Vagina (tissue), 2 donors: ENCODE data around the gene BICC1. TPM values are rescaled to one million over a fixed set of nuclear protein-coding genes. Genes with fewer than 3 reads are reported as not detected.

Experiments
- DNase-seq, 2 donors: peaks; one replicate each; pipeline ENCODE4 v3.0.0-alpha.2; 2017; ENCODE audit errors: extremely low spot score in 2 of 2
- H3K27ac ChIP-seq: fragments of 200-600 bp; sonication (generic); one replicate; pipeline ENCODE4 v1.5.1; 2019
- H3K27me3 ChIP-seq: fragments of 200-600 bp; sonication (generic); one replicate; pipeline ENCODE4 v1.5.1; 2019
- H3K36me3 ChIP-seq, 2 donors: fragments of 200-600 bp; sonication (generic); one replicate each; pipeline ENCODE4 v1.5.1; 2017 to 2019
- H3K4me1 ChIP-seq: fragments of 200-600 bp; sonication (generic); one replicate; pipeline ENCODE4 v1.5.1; 2019
- H3K4me3 ChIP-seq, 2 donors: fragments of 200-600 bp; sonication (generic); 1 replicate in 1 of 2; 2 replicates in 1 of 2; pipeline ENCODE4 v1.5.1; 2016 to 2019
- H3K9me3 ChIP-seq: fragments of 200-600 bp; sonication (generic); one replicate; pipeline ENCODE4 v1.5.1; 2019
- CTCF ChIP-seq, 3 experiments: fragments of 450-650 bp in 2 of 3; fragments of 200-600 bp in 1 of 3; sonication (generic) in 1 of 3; IDR thresholded peaks; one replicate each; pipeline ENCODE4 v1.5.1; 2017 to 2019; ENCODE audit warnings: antibody characterized with exemption in 3 of 3, mild to moderate bottlenecking in 2 of 3, moderate library complexity in 2 of 3
- POLR2A ChIP-seq, 2 donors: fragments of 450-650 bp; IDR thresholded peaks; one replicate each; pipeline ENCODE4 v1.6.1; 2017; ENCODE audit warnings: antibody characterized with exemption in 2 of 2, mild to moderate bottlenecking in 2 of 2, moderate library complexity in 2 of 2
- POLR2AphosphoS5 ChIP-seq, 2 donors: sonication (generic); formaldehyde crosslinking; IDR thresholded peaks; one replicate each; pipeline ENCODE4 v1.9.0; 2017; ENCODE audit warnings: antibody characterized with exemption in 2 of 2, mild to moderate bottlenecking in 2 of 2, low read depth in 1 of 2; ENCODE audit not compliant: insufficient read depth in 1 of 2
- intact Hi-C: fragments of 100-400 bp; cut with DNase I; formaldehyde crosslinking; loops from one replicate; pipeline ENCODE4 v1.15.1; 2023
- total RNA-seq: library from RNA; depleted of rRNA; stranded (reverse); fragments of >200 nt; gene quantifications from one replicate; pipeline ENCODE4 v1.2.3, GENCODE V29; 2016

BICC1 gene
- total RNA-seq, 1 donor from 2014 or later, result 15.2 TPM

- H3K27ac ChIP-seq, result no peak overlapping the region
- H3K36me3 ChIP-seq, result no peaks in the 10 kb centered on the region
- intact Hi-C loops, result no loop called here
- DNase-seq, result no peak
- TF ChIP-seq POLR2AphosphoS5 (IDR thresholded peaks at IDR 0.05; ENCODE audit: insufficient read depth in 1 of 2, low read depth in 1 of 2) (no peak), POLR2A (IDR thresholded peaks at IDR 0.05) (no peak), CTCF (IDR thresholded peaks at IDR 0.05) (no peak)
- no peaks in the 10 kb centered on the region for H3K9me3 ChIP-seq
- no peaks in the 10 kb centered on the region for H3K27me3 ChIP-seq
- no peaks in the 10 kb centered on the region for H3K4me1 ChIP-seq
- H3K4me3 ChIP-seq, result no peak overlapping the region
Observed at GRCh38 chr10:58725901-58726300, 213.2 kb downstream of the BICC1 start.

GRCh38 chr10:58727633-58728032 lies 215.0 kb downstream of the BICC1 start:
- intact Hi-C loops, result no loop called here
- Histone ChIP-seq H3K9me3 (no peaks in the 10 kb centered on the region), H3K27me3 (no peaks in the 10 kb centered on the region), H3K36me3 (no peaks in the 10 kb centered on the region), H3K27ac (no peak overlapping the region), H3K4me3 (no peak overlapping the region), H3K4me1 (no peaks in the 10 kb centered on the region)
- TF ChIP-seq POLR2A (IDR thresholded peaks at IDR 0.05) (no peak), CTCF (IDR thresholded peaks at IDR 0.05) (no peak), POLR2AphosphoS5 (IDR thresholded peaks at IDR 0.05; ENCODE audit: insufficient read depth in 1 of 2, low read depth in 1 of 2) (no peak)
- DNase-seq, result no peak

GRCh38 chr10:58731276-58731675 lies 218.6 kb downstream of the BICC1 start:
- no peak for TF ChIP-seq POLR2AphosphoS5 (IDR thresholded peaks at IDR 0.05; ENCODE audit: insufficient read depth in 1 of 2, low read depth in 1 of 2)
- no peak for TF ChIP-seq CTCF (IDR thresholded peaks at IDR 0.05)
- no peak for TF ChIP-seq POLR2A (IDR thresholded peaks at IDR 0.05)

GRCh38 chr10:58733436-58733835 lies 220.8 kb downstream of the BICC1 start:
- Histone ChIP-seq H3K9me3 (no peaks in the 10 kb centered on the region), H3K4me1 (no peaks in the 10 kb centered on the region), H3K27me3 (no peaks in the 10 kb centered on the region), H3K4me3 (no peak overlapping the region), H3K36me3 (no peaks in the 10 kb centered on the region), H3K27ac (no peak overlapping the region)
- no peak for TF ChIP-seq POLR2A (IDR thresholded peaks at IDR 0.05)
- DNase-seq, result no peak
- intact Hi-C loops, result no loop called here

More at GRCh38 chr10:58731276-58731675, 218.6 kb downstream of the BICC1 start:
- no peak for DNase-seq
- no peaks in the 10 kb centered on the region for H3K27me3 ChIP-seq
- H3K4me3 ChIP-seq, result no peak overlapping the region
- no peak overlapping the region for H3K27ac ChIP-seq
- H3K9me3 ChIP-seq, result no peaks in the 10 kb centered on the region
- no peaks in the 10 kb centered on the region for H3K36me3 ChIP-seq
- intact Hi-C loops, result no loop called here
- H3K4me1 ChIP-seq, result no peaks in the 10 kb centered on the region

DNA sequence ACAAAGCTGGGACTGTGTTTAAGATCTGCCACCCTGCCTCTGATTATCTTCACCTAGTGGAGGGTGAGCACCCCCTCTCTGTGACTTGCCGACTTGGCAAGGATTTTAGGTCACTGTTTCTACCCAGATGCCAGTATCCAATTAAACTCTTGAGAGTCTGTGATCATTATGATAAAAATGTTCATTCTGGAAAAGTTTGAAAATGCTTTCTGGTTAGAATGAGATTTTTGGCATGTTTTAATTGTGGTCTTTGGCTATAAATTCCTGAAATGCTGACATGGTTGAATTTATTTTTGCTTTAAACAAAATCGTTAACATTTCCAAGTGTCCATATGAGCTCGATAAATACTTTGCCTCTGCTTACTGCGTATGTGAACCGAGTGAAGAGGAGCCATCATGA lies 221.4 kb downstream of the BICC1 start:
- no peaks in the 10 kb centered on the region for H3K9me3 ChIP-seq
- no peak for TF ChIP-seq CTCF (IDR thresholded peaks at IDR 0.05)
- H3K36me3 ChIP-seq, result no peaks in the 10 kb centered on the region
- H3K4me1 ChIP-seq, result no peaks in the 10 kb centered on the region
- no peak overlapping the region for H3K27ac ChIP-seq
- H3K4me3 ChIP-seq, result no peak overlapping the region
- no peaks in the 10 kb centered on the region for H3K27me3 ChIP-seq
- intact Hi-C loops, result no loop called here
- DNase-seq, result no peak

GRCh38 chr10:58734664-58735063 lies 222.0 kb downstream of the BICC1 start:
- H3K27me3 ChIP-seq, result no peaks in the 10 kb centered on the region
- H3K4me3 ChIP-seq, result no peak overlapping the region
- H3K36me3 ChIP-seq, result no peaks in the 10 kb centered on the region
- no peak overlapping the region for H3K27ac ChIP-seq
- intact Hi-C loops, result no loop called here
- no peaks in the 10 kb centered on the region for H3K4me1 ChIP-seq
- no peak for DNase-seq
- no peaks in the 10 kb centered on the region for H3K9me3 ChIP-seq
- no peak for TF ChIP-seq CTCF (IDR thresholded peaks at IDR 0.05)
- no peak for TF ChIP-seq POLR2A (IDR thresholded peaks at IDR 0.05)
- no peak for TF ChIP-seq POLR2AphosphoS5 (IDR thresholded peaks at IDR 0.05; ENCODE audit: insufficient read depth in 1 of 2, low read depth in 1 of 2)
